Transverse colon (tissue), 3 donors: Measurements from ENCODE around the gene ACTR1B.

Source experiments
- CTCF ChIP-seq, 5 experiments: fragments of 200-600 bp in 3 of 5; fragments of 450-650 bp in 2 of 5; sonication (generic) in 3 of 5; IDR thresholded peaks; 1 replicate in 2 of 5; 2 replicates in 3 of 5; pipeline ENCODE4 v1.5.1; 2016 to 2017; ENCODE audit warnings: antibody characterized with exemption in 5 of 5, inconsistent platforms in 3 of 5, mild to moderate bottlenecking in 2 of 5, moderate library complexity in 1 of 5
- EP300 ChIP-seq: sonication (generic); formaldehyde crosslinking; IDR thresholded peaks from one replicate; pipeline ENCODE4 v1.6.1; 2017; ENCODE audit warnings: antibody characterized with exemption, low read depth
- POLR2A ChIP-seq: fragments of 450-650 bp; IDR thresholded peaks from one replicate; pipeline ENCODE4 v1.6.1; 2016; ENCODE audit warnings: antibody characterized with exemption, mild to moderate bottlenecking, moderate library complexity

GRCh38 chr2:97654309-97654708 is 9.5 kb downstream of the ACTR1B start:
- TF ChIP-seq CTCF (IDR thresholded peaks at IDR 0.05) (no peak), POLR2A (no peak), EP300 (no peak)
